Type B pancreatic cell (in vitro differentiated cells): ENCODE results near the gene EEFSEC. TPM values are rescaled to one million over a fixed set of nuclear protein-coding genes. Genes with fewer than 3 reads are reported as not detected.

Experiments used
- DNase-seq: peaks from one replicate; pipeline ENCODE4 v3.0.0; 2021; ENCODE audit warnings: mixed read lengths; ENCODE audit not compliant: unreplicated experiment; ENCODE audit errors: extremely low spot score
- H3K27ac Mint-ChIP-seq: 2 replicates; pipeline ENCODE4 v1.8.0; 2021; ENCODE audit warnings: mild to moderate bottlenecking, mixed read lengths
- H3K27me3 Mint-ChIP-seq: 2 replicates; pipeline ENCODE4 v1.8.0; 2021; ENCODE audit warnings: mixed read lengths
- H3K36me3 Mint-ChIP-seq: 2 replicates; pipeline ENCODE4 v1.8.0; 2021; ENCODE audit warnings: mixed read lengths
- H3K4me1 Mint-ChIP-seq: one replicate; pipeline ENCODE4 v1.8.0; 2021; ENCODE audit warnings: mixed read lengths; ENCODE audit not compliant: unreplicated experiment
- H3K4me3 Mint-ChIP-seq: 2 replicates; pipeline ENCODE4 v1.8.0; 2021; ENCODE audit warnings: mild to moderate bottlenecking, mixed read lengths
- H3K9me3 Mint-ChIP-seq: 2 replicates; pipeline ENCODE4 v1.8.0; 2021; ENCODE audit warnings: mixed read lengths
- CTCF ChIP-seq: fragments of 200-600 bp; sonication (generic); conservative IDR thresholded peaks from 2 replicates; pipeline ENCODE4 v1.5.0; 2021; ENCODE audit warnings: antibody characterized with exemption, mild to moderate bottlenecking
- total RNA-seq: library from RNA; stranded (reverse); gene quantifications from 2 replicates; pipeline ENCODE4 v1.2.1, GENCODE V29; 2021; ENCODE audit warnings: low replicate concordance

The EEFSEC gene
- total RNA-seq, 1 donor from 2014 or later = 16.6 TPM

DNA sequence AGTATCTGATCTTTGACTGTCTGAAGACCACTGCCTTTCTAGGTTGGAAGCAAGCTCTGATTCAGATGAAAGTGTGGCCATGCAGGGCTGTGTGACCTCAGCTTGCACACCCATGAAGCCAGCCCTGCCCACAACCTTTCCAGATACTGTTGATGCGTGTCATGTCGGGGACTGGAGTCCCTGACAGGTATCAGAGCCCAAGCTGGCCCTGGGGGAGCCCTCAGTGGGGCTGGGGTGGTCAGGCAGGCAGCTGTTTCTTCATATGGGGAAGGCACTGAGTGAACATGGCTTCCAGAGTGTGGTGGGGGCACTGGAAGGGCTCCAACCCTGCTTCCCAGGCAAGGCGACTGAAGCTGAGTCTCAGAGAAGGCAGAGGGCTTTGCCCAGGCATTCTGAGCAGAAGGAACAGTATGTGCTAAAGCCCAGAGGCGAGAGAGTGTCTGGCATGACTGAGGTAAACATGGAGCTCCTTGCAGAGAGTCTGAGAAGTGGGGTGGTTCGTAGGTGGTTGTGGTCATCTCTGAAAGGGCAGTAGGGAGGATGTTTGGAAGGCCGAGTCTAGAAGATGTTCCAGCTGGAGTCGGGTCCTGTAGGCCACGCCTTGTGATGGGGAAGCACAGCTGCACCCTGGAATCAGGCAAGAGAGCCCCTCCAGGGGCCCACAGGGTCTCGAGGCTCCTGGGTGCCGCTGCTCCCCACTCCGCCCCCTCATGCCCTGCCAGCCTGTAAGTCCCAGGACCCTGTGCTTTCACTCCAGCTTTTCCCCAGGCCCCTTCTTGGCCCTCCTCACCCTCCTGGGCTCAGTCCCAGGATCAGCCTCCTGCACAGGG is 122.2 kb downstream of the EEFSEC start:
- Mint-ChIP-seq H3K9me3 (no peaks in the 10 kb centered on the region), H3K27me3 (no peaks in the 10 kb centered on the region), H3K27ac (no peak overlapping the region), H3K4me1 (peaks cover 37% of the 10 kb centered on the region), H3K4me3 (no peak overlapping the region), H3K36me3 (peaks cover 3% of the 10 kb centered on the region)
- DNase-seq = peak; percentile 62
- TF ChIP-seq CTCF = no peak

GRCh38 chr3:128276146-128276435 is 122.8 kb downstream of the EEFSEC start:
- TF ChIP-seq CTCF = no peak
- H3K36me3 Mint-ChIP-seq = no peaks in the 10 kb centered on the region
- peaks cover 38% of the 10 kb centered on the region for H3K4me1 Mint-ChIP-seq
- H3K4me3 Mint-ChIP-seq = no peak overlapping the region
- H3K27ac Mint-ChIP-seq = no peak overlapping the region
- H3K9me3 Mint-ChIP-seq = no peaks in the 10 kb centered on the region
- DNase-seq = no peak
- no peaks in the 10 kb centered on the region for H3K27me3 Mint-ChIP-seq

- peak; percentile 50 for DNase-seq
- Mint-ChIP-seq H3K4me3 (no peak overlapping the region), H3K27ac (no peak overlapping the region), H3K36me3 (no peaks in the 10 kb centered on the region), H3K4me1 (peaks cover 44% of the 10 kb centered on the region), H3K9me3 (no peaks in the 10 kb centered on the region), H3K27me3 (no peaks in the 10 kb centered on the region)
- no peak for TF ChIP-seq CTCF
These were observed 123.4 kb downstream of the EEFSEC start for GRCh38 chr3:128276577-128277183.

GRCh38 chr3:128277378-128278069 is 124.2 kb downstream of the EEFSEC start:
- H3K27me3 Mint-ChIP-seq = no peaks in the 10 kb centered on the region

GRCh38 chr3:128278130-128278529 is 124.8 kb downstream of the EEFSEC start:
- Mint-ChIP-seq H3K9me3 (no peaks in the 10 kb centered on the region), H3K36me3 (no peaks in the 10 kb centered on the region), H3K27me3 (no peaks in the 10 kb centered on the region), H3K27ac (no peak overlapping the region), H3K4me3 (peak overlapping the region; percentile 14), H3K4me1 (peaks cover 51% of the 10 kb centered on the region)
- no peak for DNase-seq
- TF ChIP-seq CTCF = no peak

More at GRCh38 chr3:128277378-128278069, 124.2 kb downstream of the EEFSEC start:
- H3K4me3 Mint-ChIP-seq = peak overlapping the region; percentile 14
- no peak overlapping the region for H3K27ac Mint-ChIP-seq
- H3K36me3 Mint-ChIP-seq = no peaks in the 10 kb centered on the region
- TF ChIP-seq CTCF = no peak
- DNase-seq = peak; percentile 34
- H3K4me1 Mint-ChIP-seq = peaks cover 51% of the 10 kb centered on the region
- H3K9me3 Mint-ChIP-seq = no peaks in the 10 kb centered on the region
